ENCODE data around the gene CUX1.

CUX1 gene

GRCh38 chr7:102291056-102291915, 473.9 kb downstream of the CUX1 start:
- Histone ChIP-seq H3K9me3 (no peaks in the 10 kb centered on the region), H3K4me1 (ENCODE audit: control insufficient read depth in 1 of 2, insufficient read depth in 1 of 2, low read depth in 1 of 2, low read length in 1 of 2) (peaks cover 10 to 12% of the 10 kb centered on the region in 2 experiments), H3K36me3 (no peaks in the 10 kb centered on the region), H3K27ac (no peak overlapping the region), H3K27me3 (peaks cover 41% of the 10 kb centered on the region), H3K4me3 (ENCODE audit: low read depth in 1 of 2, low read length in 1 of 2) (no peak overlapping the region)
- no peak for TF ChIP-seq CTCF (IDR thresholded peaks at IDR 0.05)

GRCh38 chr7:102291916-102292267, 474.5 kb downstream of the CUX1 start:
- no peak for TF ChIP-seq CTCF (IDR thresholded peaks at IDR 0.05)
- no peaks in the 10 kb centered on the region for H3K9me3 ChIP-seq
- H3K36me3 ChIP-seq, result no peaks in the 10 kb centered on the region
- peaks cover 40% of the 10 kb centered on the region for H3K27me3 ChIP-seq
- no peak overlapping the region for H3K4me3 ChIP-seq (ENCODE audit: low read depth in 1 of 2, low read length in 1 of 2)
- H3K4me1 ChIP-seq (ENCODE audit: control insufficient read depth in 1 of 2, insufficient read depth in 1 of 2, low read depth in 1 of 2, low read length in 1 of 2), result peaks cover 10 to 12% of the 10 kb centered on the region in 2 experiments
- H3K27ac ChIP-seq, result no peak overlapping the region

GRCh38 chr7:102292813-102293798, 475.7 kb downstream of the CUX1 start:
- Histone ChIP-seq H3K9me3 (no peaks in the 10 kb centered on the region), H3K27me3 (peaks cover 28% of the 10 kb centered on the region), H3K36me3 (no peaks in the 10 kb centered on the region), H3K4me3 (ENCODE audit: low read depth in 1 of 2, low read length in 1 of 2) (no peak overlapping the region), H3K4me1 (ENCODE audit: control insufficient read depth in 1 of 2, insufficient read depth in 1 of 2, low read depth in 1 of 2, low read length in 1 of 2) (peaks cover 0 to under 1% of the 10 kb centered on the region in 2 experiments), H3K27ac (no peak overlapping the region)
- no peak for TF ChIP-seq CTCF (IDR thresholded peaks at IDR 0.05)

- Histone ChIP-seq H3K27ac (no peak overlapping the region), H3K27me3 (peaks cover 13% of the 10 kb centered on the region), H3K9me3 (no peaks in the 10 kb centered on the region), H3K36me3 (no peaks in the 10 kb centered on the region), H3K4me3 (ENCODE audit: low read depth in 1 of 2, low read length in 1 of 2) (no peak overlapping the region), H3K4me1 (ENCODE audit: control insufficient read depth in 1 of 2, insufficient read depth in 1 of 2, low read depth in 1 of 2, low read length in 1 of 2) (no peaks in the 10 kb centered on the region)
- no peak for TF ChIP-seq CTCF (IDR thresholded peaks at IDR 0.05)
These were observed 477.2 kb downstream of the CUX1 start for GRCh38 chr7:102294589-102294988.

- Histone ChIP-seq H3K4me3 (ENCODE audit: low read depth in 1 of 2, low read length in 1 of 2) (no peak overlapping the region), H3K27me3 (peaks cover 7% of the 10 kb centered on the region), H3K27ac (no peak overlapping the region), H3K4me1 (ENCODE audit: control insufficient read depth in 1 of 2, insufficient read depth in 1 of 2, low read depth in 1 of 2, low read length in 1 of 2) (no peaks in the 10 kb centered on the region), H3K9me3 (no peaks in the 10 kb centered on the region), H3K36me3 (no peaks in the 10 kb centered on the region)
- no peak for TF ChIP-seq CTCF (IDR thresholded peaks at IDR 0.05)
These were observed 478.1 kb downstream of the CUX1 start for GRCh38 chr7:102295346-102296178.

Data from neutrophil (primary cell).